Endothelial cell of umbilical vein (primary cell): ENCODE results near the gene MAN1A1. TPM values are rescaled to one million over a fixed set of nuclear protein-coding genes. Genes with fewer than 3 reads are reported as not detected.

Experiments
- BruUV-seq: library from RNA; stranded (reverse); fragments of 400-500 nt; replicated peaks from 2 replicates; lab custom pipeline; 2021; lab: Mats Ljungman, UMichigan
- CTCF ChIA-PET: fragments of 300-600, 350-600 bp; sonication (Branson Sonifier 250); formaldehyde crosslinking; loops from one replicate; lab custom pipeline; 2021; ENCODE audit warnings: antibody characterized with exemption, inconsistent platforms; lab: Charles Lee
- POLR2A ChIA-PET: fragments of 300-600, 350-600 bp; sonication (Branson Sonifier 250); formaldehyde crosslinking; loops from one replicate; lab custom pipeline; 2021; ENCODE audit warnings: antibody characterized with exemption, inconsistent platforms; lab: Charles Lee
- DNase-seq: peaks from one replicate; pipeline ENCODE4 v3.0.0-alpha.2; 2011; ENCODE audit warnings: low read depth, low spot score
- FAIRE-seq: peaks from 2 replicates; lab custom pipeline; 2011; peaks lifted over from hg19 to GRCh38; lab: Jason Lieb, UNC
- H2AFZ ChIP-seq: 2 replicates; pipeline ENCODE4 v1.6.0; 2012; ENCODE audit warnings: low read depth, low read length, control low read depth, inconsistent platforms
- H3K27ac ChIP-seq: 2 replicates; pipeline ENCODE4 v1.5.1; 2011; ENCODE audit warnings: low read depth, mild to moderate bottlenecking, control low read depth, low read length, moderate library complexity; ENCODE audit not compliant: insufficient read depth
- H3K27me3 ChIP-seq, 2 experiments: 2 replicates each; pipeline versions ENCODE4 v1.6.0 to v1.6.1; 2011; ENCODE audit warnings: low read length in 2 of 2, mixed read lengths in 1 of 2; ENCODE audit not compliant: control insufficient read depth in 2 of 2, insufficient read depth in 2 of 2
- H3K36me3 ChIP-seq, 2 experiments: 2 replicates in 1 of 2; 3 replicates in 1 of 2; pipeline ENCODE4 v1.5.1; 2011; ENCODE audit warnings: low read length in 2 of 2, mild to moderate bottlenecking in 1 of 2, moderate library complexity in 1 of 2; ENCODE audit not compliant: control insufficient read depth in 2 of 2, insufficient read depth in 2 of 2; ENCODE audit errors: extremely low read depth in 1 of 2
- H3K4me1 ChIP-seq: 3 replicates; pipeline ENCODE4 v1.5.1; 2011; ENCODE audit warnings: mild to moderate bottlenecking, low read length; ENCODE audit not compliant: control insufficient read depth, insufficient read depth; ENCODE audit errors: extremely low read depth
- H3K4me2 ChIP-seq: 2 replicates; pipeline ENCODE4 v1.6.1; 2011; ENCODE audit warnings: low read length, control low read depth, mixed read lengths; ENCODE audit not compliant: insufficient read depth
- H3K4me3 ChIP-seq, 3 experiments: fragments of 200-600 bp in 1 of 3; sonication (generic), shearing (Covaris generic) in 1 of 3; replicated peaks in 1 of 3; 2 replicates each; pipeline ENCODE4 v1.5.1; 2011 to 2016; ENCODE audit warnings: control low read depth in 3 of 3, low read length in 3 of 3, mild to moderate bottlenecking in 2 of 3, inconsistent platforms in 1 of 3, low read depth in 1 of 3, moderate library complexity in 1 of 3; ENCODE audit not compliant: insufficient read depth in 1 of 3
- H3K79me2 ChIP-seq: 2 replicates; pipeline ENCODE4 v1.6.0; 2012; ENCODE audit warnings: low read length, inconsistent platforms; ENCODE audit not compliant: control insufficient read depth, insufficient read depth
- H3K9ac ChIP-seq: replicated peaks from 2 replicates; pipeline ENCODE3; 2011; ENCODE audit warnings: low read length, control low read depth; ENCODE audit not compliant: insufficient read depth; ENCODE audit errors: extremely low read depth
- H3K9me1 ChIP-seq: replicated peaks from 3 replicates; pipeline ENCODE4 v1.6.0; 2011; ENCODE audit warnings: mild to moderate bottlenecking, low read length; ENCODE audit not compliant: control insufficient read depth, insufficient read depth; ENCODE audit errors: extremely low read depth
- H3K9me3 ChIP-seq: replicated peaks from 2 replicates; pipeline ENCODE4 v1.5.1; 2012; ENCODE audit warnings: low read length, inconsistent platforms; ENCODE audit not compliant: control insufficient read depth, insufficient read depth
- H4K20me1 ChIP-seq: replicated peaks from 2 replicates; pipeline ENCODE3; 2011; ENCODE audit warnings: mild to moderate bottlenecking, low read length; ENCODE audit not compliant: control insufficient read depth, insufficient read depth; ENCODE audit errors: extremely low read depth
- CTCF ChIP-seq, 2 donors: IDR thresholded peaks; 1 replicate in 1 of 2; 2 replicates in 1 of 2; pipeline ENCODE4 v1.5.1; 2011; ENCODE audit warnings: low read length in 2 of 2, mild to moderate bottlenecking in 2 of 2, moderate library complexity in 2 of 2, control low read depth in 1 of 2, inconsistent platforms in 1 of 2, low read depth in 1 of 2; ENCODE audit not compliant: insufficient read depth in 1 of 2; ENCODE audit errors: extremely low read depth in 1 of 2
- EZH2 ChIP-seq: IDR thresholded peaks from 2 replicates; pipeline ENCODE4 v1.6.1; 2012; ENCODE audit warnings: borderline replicate concordance, low read depth, mild to moderate bottlenecking, moderate library complexity, low read length, inconsistent platforms; ENCODE audit not compliant: severe bottlenecking
- FOS ChIP-seq: IDR thresholded peaks from 2 replicates; pipeline ENCODE4 v1.6.1; 2011; ENCODE audit warnings: mild to moderate bottlenecking, low read length, moderate library complexity, borderline replicate concordance; ENCODE audit not compliant: insufficient read depth
- GATA2 ChIP-seq: IDR thresholded peaks from 2 replicates; pipeline ENCODE4 v1.7.0; 2011; ENCODE audit warnings: low read depth, mild to moderate bottlenecking, moderate library complexity, mixed read lengths, low read length; ENCODE audit not compliant: insufficient read length, insufficient read depth
- JUN ChIP-seq: IDR thresholded peaks from 2 replicates; pipeline ENCODE4 v1.6.1; 2011; ENCODE audit warnings: borderline replicate concordance, low read depth; ENCODE audit not compliant: insufficient read length, insufficient read depth
- MAX ChIP-seq: IDR thresholded peaks from 2 replicates; pipeline ENCODE4 v1.6.1; 2011; ENCODE audit not compliant: insufficient read depth, insufficient read length
- MYC ChIP-seq: IDR thresholded peaks from one replicate; pipeline ENCODE4 v1.6.1; 2011; ENCODE audit warnings: mild to moderate bottlenecking, low read depth, low read length
- POLR2A ChIP-seq: IDR thresholded peaks from 2 replicates; pipeline ENCODE4 v1.6.1; 2012; ENCODE audit warnings: low read depth, mild to moderate bottlenecking, control low read depth, low read length
- POLR2AphosphoS5 ChIP-seq: IDR thresholded peaks from 2 replicates; pipeline ENCODE4 v1.6.1; 2012; ENCODE audit warnings: low read depth, mild to moderate bottlenecking, control low read depth, low read length, moderate library complexity; ENCODE audit not compliant: insufficient read depth
- dilution Hi-C: fragments of 300-500 bp; cut with MboI; formaldehyde crosslinking; loops from one replicate; pipeline ENCODE4 v1.15.0; 2019; ENCODE audit warnings: low sequenced_read_pairs; ENCODE audit not compliant: extremely low pct_ligation_motif_present
- intact Hi-C: fragments of 100-400 bp; cut with micrococcal nuclease; formaldehyde crosslinking; loops from one replicate; pipeline ENCODE4 v1.10.0; 2022
- polyA plus RNA-seq, 4 experiments: library from polyadenylated mRNA; depleted of rRNA in 3 of 4; stranded (reverse) in 3 of 4; unstranded in 1 of 4; fragments of >200 nt; gene quantifications; 2 replicates each; pipeline versions ENCODE4 v1.2.1 to v1.2.3, GENCODE V29; 2011 to 2012; ENCODE audit warnings: missing spikeins in 1 of 4
- total RNA-seq: library from RNA; stranded (reverse); gene quantifications from 2 replicates; pipeline ENCODE4 v1.2.3, GENCODE V29; 2021

Gene MAN1A1
- total and polyA plus RNA-seq, 2 donors (not counting 3 experiments of a cell fraction or from before 2014, with no cell fraction given): 3.3 to 12.9 TPM

- H3K36me3 ChIP-seq: no peaks in the 10 kb centered on the region
- H2AFZ ChIP-seq: no peak overlapping the region
- no peak for FAIRE-seq
- TF ChIP-seq GATA2: no peak
- TF ChIP-seq EZH2: no peak
- no peak for TF ChIP-seq POLR2AphosphoS5
- TF ChIP-seq FOS: no peak
- no peak for TF ChIP-seq MAX
- TF ChIP-seq POLR2A: no peak
- no peak for TF ChIP-seq MYC
- ChIA-PET CTCF (no interaction called here), POLR2A (no interaction called here)
- no peaks in the 10 kb centered on the region for H3K79me2 ChIP-seq
- no peaks in the 10 kb centered on the region for H4K20me1 ChIP-seq
- H3K9me1 ChIP-seq: no peaks in the 10 kb centered on the region
- no peak for DNase-seq
- dilution Hi-C loops (no loop called here), intact Hi-C loops (no loop called here)
- H3K4me2 ChIP-seq: no peak overlapping the region
- no peaks in the 10 kb centered on the region for H3K4me1 ChIP-seq
- H3K4me3 ChIP-seq: no peak overlapping the region
- H3K27ac ChIP-seq: no peak overlapping the region
- no peaks in the 10 kb centered on the region for H3K27me3 ChIP-seq
- no TSS peak for BruUV-seq
- no peak overlapping the region for H3K9ac ChIP-seq
- no peaks in the 10 kb centered on the region for H3K9me3 ChIP-seq
These were observed 59.3 kb downstream of the MAN1A1 start for GRCh38 chr6:119290306-119290705.

- Histone ChIP-seq H3K27me3 (no peaks in the 10 kb centered on the region), H3K4me2 (no peak overlapping the region), H3K79me2 (no peaks in the 10 kb centered on the region), H3K9ac (no peak overlapping the region), H3K9me1 (no peaks in the 10 kb centered on the region), H3K9me3 (no peaks in the 10 kb centered on the region), H3K27ac (no peak overlapping the region), H3K36me3 (no peaks in the 10 kb centered on the region), H3K4me3 (no peak overlapping the region), H3K4me1 (no peaks in the 10 kb centered on the region), H4K20me1 (no peaks in the 10 kb centered on the region), H2AFZ (no peak overlapping the region)
- intact Hi-C loops (no loop called here), dilution Hi-C loops (no loop called here)
- no peak for DNase-seq
- TF ChIP-seq POLR2AphosphoS5: no peak
- no peak for TF ChIP-seq FOS
- no peak for TF ChIP-seq GATA2
- TF ChIP-seq CTCF (IDR thresholded peaks at IDR 0.05; ENCODE audit: extremely low read depth in 1 of 2, insufficient read depth in 1 of 2, low read depth in 1 of 2, low read length in 2 of 2): no peak
- no peak for TF ChIP-seq MYC
- no peak for TF ChIP-seq EZH2
- TF ChIP-seq JUN: no peak
- TF ChIP-seq MAX: no peak
- no peak for FAIRE-seq
- POLR2A ChIA-PET: no interaction called here
- CTCF ChIA-PET: no interaction called here
- BruUV-seq: no TSS peak
These were observed 59.9 kb downstream of the MAN1A1 start for GRCh38 chr6:119289651-119290050.
